ENCODE results near the gene BOLA2B. TPM values are rescaled to one million over a fixed set of nuclear protein-coding genes. Genes with fewer than 3 reads are reported as not detected.
"Not testable (repeated sequence)": the region's sequence is repeated elsewhere in the genome, so short reads cannot be mapped to it uniquely, and the experiment has no call there.

Gene BOLA2B
- polyA plus RNA-seq (2012; rRNA removed), result 660 and 726 TPM in 2 replicates
- polyA plus RNA-seq (2012; cell fraction: cytosol; rRNA removed), result 350 and 437 TPM in 2 replicates
- polyA plus RNA-seq (2012; cell fraction: nucleus; rRNA removed), result 148 and 393 TPM in 2 replicates

DNA sequence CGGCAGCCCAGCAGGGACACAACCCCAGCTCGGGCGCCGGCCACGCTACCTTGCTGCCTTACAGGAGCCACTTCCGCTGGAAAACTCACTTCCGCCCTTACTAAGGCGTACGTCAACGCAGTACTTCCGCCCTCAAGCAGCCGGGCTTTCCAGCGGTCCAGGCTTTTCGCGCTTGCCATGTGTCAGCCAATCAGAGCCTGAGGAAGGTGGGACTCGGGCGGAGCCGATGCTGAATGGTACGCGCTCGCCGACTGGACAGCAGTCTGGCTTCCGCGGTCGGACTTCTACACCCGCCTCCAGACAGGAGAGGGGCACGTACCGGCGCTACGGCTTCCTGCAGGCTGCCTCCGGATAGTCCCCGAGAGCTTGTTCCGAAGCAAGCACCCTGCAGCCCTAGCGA is at the start of gene BOLA2B, which contains the start of gene SLX1A:
BOLA2B (minus strand) TSS at position 52 of the 400 bp plus-strand sequence. CDS start 71 bp downstream, outside the sequence.
SLX1A (plus strand) TSS at position 261 of the 400 bp plus-strand sequence. CDS start 210 bp downstream, outside the sequence.
- POLR2A ChIA-PET; H3K9me3 ChIP-seq; H3K27ac ChIP-seq (ENCODE audit: low read depth in 2 of 2, low read length in 1 of 2); H3K9me2 ChIP-seq; H3K36me3 ChIP-seq (replicated peaks in 1 of 2; ENCODE audit: control insufficient read depth in 1 of 2, insufficient read depth in 2 of 2, low read length in 1 of 2); CTCF ChIA-PET; H3K27me3 ChIP-seq (ENCODE audit: insufficient read depth); H2AFZ ChIP-seq (ENCODE audit: low read depth); DNase-seq; H4K20me1 ChIP-seq (ENCODE audit: insufficient read depth); H3K79me2 ChIP-seq (ENCODE audit: insufficient read depth); H3F3A ChIP-seq (replicated peaks; ENCODE audit: insufficient read depth); H3K4me1 ChIP-seq (ENCODE audit: control insufficient read depth in 1 of 2, insufficient read depth in 2 of 2, low read depth in 1 of 2, low read length in 1 of 2): not testable (repeated sequence)
- Histone ChIP-seq H3K4me3 (ENCODE audit: low read depth in 2 of 2, low read length in 1 of 2) (peak within 1 kb of the TSS in 1 of 2 experiments; percentile 50; a peak in 2 of 4 replicates), H3K9ac (peak within 1 kb of the TSS; percentile 54; the same call in 1 of the 2 replicates), H3K4me2 (peak within 1 kb of the TSS; percentile 74; the same call in 1 of the 2 replicates)
- WGBS (ENCODE audit: low lambda C conversion rate), result no CpG with 5 or more reads among the region's 34 CpGs

DNA sequence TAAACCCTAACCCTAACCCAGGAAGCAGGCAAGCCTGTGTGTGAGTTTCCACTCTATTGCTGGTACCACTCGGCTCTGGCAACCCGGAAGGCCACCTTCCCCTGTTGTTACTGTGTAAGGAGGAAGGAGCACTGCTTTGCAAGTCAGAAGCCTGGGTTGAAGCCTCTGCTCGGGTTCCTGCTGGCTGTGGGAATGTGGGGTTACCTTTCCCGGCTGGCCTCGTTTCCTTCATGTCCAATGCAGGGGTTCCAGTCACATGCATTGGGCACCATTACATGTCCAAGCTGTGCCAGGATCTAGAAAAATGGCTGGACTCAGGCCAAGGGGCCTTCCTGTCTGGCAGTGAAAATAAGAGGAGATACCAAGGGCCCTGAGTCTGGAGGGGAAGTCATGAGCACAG is 23.6 kb upstream of the BOLA2B start:
- 82% methylated on average over 4 of the region's 5 CpGs for WGBS (ENCODE audit: low lambda C conversion rate)
- CTCF ChIA-PET, DNase-seq: not testable (repeated sequence)

DNA sequence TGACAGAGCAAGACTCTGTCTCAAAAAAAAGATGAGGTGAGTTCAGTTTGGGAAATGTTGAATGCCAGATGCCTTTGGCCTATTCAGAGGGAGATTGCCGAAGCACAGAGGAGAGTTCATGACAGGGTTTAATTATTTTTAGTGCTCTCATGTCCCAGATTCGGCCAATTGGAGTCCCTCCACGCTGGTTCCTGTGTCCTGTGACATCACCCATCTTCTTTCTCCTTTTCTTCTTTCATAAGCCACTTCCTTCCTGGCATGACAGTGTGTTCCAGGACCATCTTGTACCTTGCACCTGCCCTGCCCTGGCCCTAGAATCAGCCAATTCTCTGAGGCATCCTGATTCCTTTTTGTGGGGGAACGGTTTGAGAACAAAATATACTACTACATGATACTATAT is 17.9 kb upstream of the BOLA2B start:
- WGBS (ENCODE audit: low lambda C conversion rate), result no CpG with 5 or more reads among the region's 4 CpGs

More for the DNA sequence above, 23.6 kb upstream of the BOLA2B start:
- H3F3A ChIP-seq (replicated peaks; ENCODE audit: insufficient read depth); H3K9me3 ChIP-seq; H3K4me1 ChIP-seq (ENCODE audit: control insufficient read depth in 1 of 2, insufficient read depth in 2 of 2, low read depth in 1 of 2, low read length in 1 of 2); H3K9me2 ChIP-seq; H3K4me2 ChIP-seq; H3K9ac ChIP-seq; H3K36me3 ChIP-seq (replicated peaks in 1 of 2; ENCODE audit: control insufficient read depth in 1 of 2, insufficient read depth in 2 of 2, low read length in 1 of 2); H2AFZ ChIP-seq (ENCODE audit: low read depth); H3K79me2 ChIP-seq (ENCODE audit: insufficient read depth); H3K27me3 ChIP-seq (ENCODE audit: insufficient read depth); H4K20me1 ChIP-seq (ENCODE audit: insufficient read depth); POLR2A ChIA-PET; H3K27ac ChIP-seq (ENCODE audit: low read depth in 2 of 2, low read length in 1 of 2); H3K4me3 ChIP-seq (ENCODE audit: low read depth in 2 of 2, low read length in 1 of 2): not testable (repeated sequence)

DNA sequence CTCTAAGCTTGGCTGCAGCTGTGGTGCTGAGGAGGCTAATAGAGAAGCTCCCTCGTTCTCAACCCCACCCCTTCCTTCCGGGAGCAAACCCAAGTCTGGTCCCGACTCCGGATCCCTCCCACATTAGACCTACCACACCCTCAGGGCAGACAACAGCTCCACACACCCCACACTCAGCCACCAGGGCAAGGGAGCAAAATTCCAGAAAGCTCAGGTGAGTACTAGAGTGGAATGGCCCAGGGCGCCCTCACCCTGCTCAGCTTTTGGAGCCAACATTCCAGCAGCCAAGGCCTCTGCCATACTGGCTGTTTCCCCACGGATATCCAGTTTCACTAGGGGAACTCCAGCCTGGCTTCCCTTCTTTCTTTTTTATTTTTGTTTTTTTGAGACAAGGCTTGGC is 15.6 kb upstream of the BOLA2B start:
- H3K27me3 ChIP-seq (ENCODE audit: insufficient read depth); POLR2A ChIA-PET; H3F3A ChIP-seq (replicated peaks; ENCODE audit: insufficient read depth); H3K9ac ChIP-seq; H3K4me1 ChIP-seq (ENCODE audit: control insufficient read depth in 1 of 2, insufficient read depth in 2 of 2, low read depth in 1 of 2, low read length in 1 of 2); H3K4me3 ChIP-seq (ENCODE audit: low read depth in 2 of 2, low read length in 1 of 2); H3K9me2 ChIP-seq; H3K36me3 ChIP-seq (replicated peaks in 1 of 2; ENCODE audit: control insufficient read depth in 1 of 2, insufficient read depth in 2 of 2, low read length in 1 of 2); H3K4me2 ChIP-seq; H2AFZ ChIP-seq (ENCODE audit: low read depth); DNase-seq; H4K20me1 ChIP-seq (ENCODE audit: insufficient read depth); CTCF ChIA-PET; H3K9me3 ChIP-seq; H3K79me2 ChIP-seq (ENCODE audit: insufficient read depth); H3K27ac ChIP-seq (ENCODE audit: low read depth in 2 of 2, low read length in 1 of 2): not testable (repeated sequence)
- 85% methylated on average over 4 of the region's 6 CpGs for WGBS (ENCODE audit: low lambda C conversion rate)

More for the DNA sequence above, 17.9 kb upstream of the BOLA2B start:
- DNase-seq; H3K79me2 ChIP-seq (ENCODE audit: insufficient read depth); H4K20me1 ChIP-seq (ENCODE audit: insufficient read depth); H3K4me2 ChIP-seq; POLR2A ChIA-PET; H3K9me3 ChIP-seq; CTCF ChIA-PET; H3K4me1 ChIP-seq (ENCODE audit: control insufficient read depth in 1 of 2, insufficient read depth in 2 of 2, low read depth in 1 of 2, low read length in 1 of 2); H3K9me2 ChIP-seq; H3K36me3 ChIP-seq (replicated peaks in 1 of 2; ENCODE audit: control insufficient read depth in 1 of 2, insufficient read depth in 2 of 2, low read length in 1 of 2); H2AFZ ChIP-seq (ENCODE audit: low read depth); H3K9ac ChIP-seq; H3K4me3 ChIP-seq (ENCODE audit: low read depth in 2 of 2, low read length in 1 of 2); H3K27me3 ChIP-seq (ENCODE audit: insufficient read depth); H3F3A ChIP-seq (replicated peaks; ENCODE audit: insufficient read depth); H3K27ac ChIP-seq (ENCODE audit: low read depth in 2 of 2, low read length in 1 of 2): not testable (repeated sequence)

DNA sequence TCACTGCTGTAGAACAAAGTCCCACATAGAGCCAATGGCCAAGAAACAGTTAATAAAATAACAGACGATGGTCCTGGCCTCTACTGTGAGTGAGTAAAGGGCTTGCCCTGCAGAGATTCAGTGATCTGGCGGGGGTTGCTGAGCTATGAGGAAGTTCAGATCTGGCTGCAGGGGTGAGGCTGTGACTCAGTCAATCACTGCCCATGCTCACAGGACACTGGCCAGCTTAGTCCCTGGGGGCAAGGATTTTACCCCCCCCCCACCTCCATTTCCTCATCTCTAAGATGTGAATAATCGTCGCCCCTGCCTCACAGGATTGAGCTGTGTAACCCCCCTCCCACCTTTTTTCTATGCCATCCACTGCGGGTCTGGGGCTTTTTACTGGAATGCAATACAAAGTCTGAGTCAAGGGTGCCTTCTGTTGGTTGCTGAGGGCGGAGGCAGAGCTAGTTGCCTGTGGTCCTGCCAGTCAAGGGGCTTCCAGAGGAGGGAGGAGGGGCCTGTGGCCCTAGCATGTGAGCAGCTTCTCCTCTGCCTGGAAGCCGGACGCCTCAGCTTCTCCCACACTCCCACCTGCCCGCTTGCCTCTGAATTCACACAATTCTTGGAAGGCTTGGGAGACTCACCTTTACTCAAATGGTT is 13.7 kb upstream of the BOLA2B start:
- H3K4me2 ChIP-seq; H3K4me3 ChIP-seq (ENCODE audit: low read depth in 2 of 2, low read length in 1 of 2); H3K27ac ChIP-seq (ENCODE audit: low read depth in 2 of 2, low read length in 1 of 2); H2AFZ ChIP-seq (ENCODE audit: low read depth); H3K9me3 ChIP-seq; H3K36me3 ChIP-seq (replicated peaks in 1 of 2; ENCODE audit: control insufficient read depth in 1 of 2, insufficient read depth in 2 of 2, low read length in 1 of 2); H3K9ac ChIP-seq; H3K27me3 ChIP-seq (ENCODE audit: insufficient read depth); H3K9me2 ChIP-seq; H3K79me2 ChIP-seq (ENCODE audit: insufficient read depth); CTCF ChIA-PET; DNase-seq; H3K4me1 ChIP-seq (ENCODE audit: control insufficient read depth in 1 of 2, insufficient read depth in 2 of 2, low read depth in 1 of 2, low read length in 1 of 2); H4K20me1 ChIP-seq (ENCODE audit: insufficient read depth); H3F3A ChIP-seq (replicated peaks; ENCODE audit: insufficient read depth): not testable (repeated sequence)
- POLR2A ChIA-PET, result interaction anchor here (0.6 kb wide), 1 partner anchor 144 kb away, joined by 3 read pairs; no protein-coding TSS in a partner anchor
- 17% methylated on average over 2 of the region's 9 CpGs for WGBS (ENCODE audit: low lambda C conversion rate)

DNA sequence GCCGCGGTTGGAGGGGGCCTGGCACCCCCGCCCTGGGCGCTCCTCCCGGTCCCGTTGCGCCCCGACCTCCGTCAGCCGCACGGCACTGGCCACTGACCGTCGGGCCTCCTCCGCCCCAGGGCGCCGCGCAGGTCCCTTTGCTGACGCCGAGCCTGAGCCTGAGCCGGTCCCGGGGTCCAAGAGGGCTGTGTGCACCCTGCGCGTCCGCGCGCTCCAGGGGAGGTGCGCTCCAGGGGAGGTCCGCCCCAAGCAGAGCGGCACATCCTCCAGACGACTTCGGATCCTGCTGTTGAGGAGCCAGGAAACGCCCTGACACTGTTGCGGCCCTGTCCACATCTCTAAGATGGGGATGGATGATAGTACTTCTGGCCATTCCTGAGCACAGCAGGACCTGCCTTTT is 12.8 kb upstream of the BOLA2B start:
- WGBS (ENCODE audit: low lambda C conversion rate), result no CpG with 5 or more reads among the region's 33 CpGs
- H3K27me3 ChIP-seq (ENCODE audit: insufficient read depth), result not testable (repeated sequence)

More for the DNA sequence above, 12.8 kb upstream of the BOLA2B start:
- H2AFZ ChIP-seq (ENCODE audit: low read depth); H3K27ac ChIP-seq (ENCODE audit: low read depth in 2 of 2, low read length in 1 of 2); CTCF ChIA-PET; H4K20me1 ChIP-seq (ENCODE audit: insufficient read depth); H3K9me2 ChIP-seq; H3K36me3 ChIP-seq (replicated peaks in 1 of 2; ENCODE audit: control insufficient read depth in 1 of 2, insufficient read depth in 2 of 2, low read length in 1 of 2); H3K9ac ChIP-seq; H3K79me2 ChIP-seq (ENCODE audit: insufficient read depth); H3K4me1 ChIP-seq (ENCODE audit: control insufficient read depth in 1 of 2, insufficient read depth in 2 of 2, low read depth in 1 of 2, low read length in 1 of 2); H3F3A ChIP-seq (replicated peaks; ENCODE audit: insufficient read depth); H3K4me2 ChIP-seq; H3K9me3 ChIP-seq; DNase-seq; POLR2A ChIA-PET: not testable (repeated sequence)
- peak overlapping the region in 1 of 2 experiments; percentile 50; a peak in 1 of 4 replicates for H3K4me3 ChIP-seq (ENCODE audit: low read depth in 2 of 2, low read length in 1 of 2)

Data from SK-N-SH (cell line).